ENCODE data around the gene TXNRD3. TPM values are rescaled to one million over a fixed set of nuclear protein-coding genes. Genes with fewer than 3 reads are reported as not detected.
"Not testable (repeated sequence)": the region's sequence is repeated elsewhere in the genome, so short reads cannot be mapped to it uniquely, and the experiment has no call there.

TXNRD3 gene
- total and polyA plus RNA-seq, 4 donors: 7.0 to 11.0 (median 7.7) TPM

DNA sequence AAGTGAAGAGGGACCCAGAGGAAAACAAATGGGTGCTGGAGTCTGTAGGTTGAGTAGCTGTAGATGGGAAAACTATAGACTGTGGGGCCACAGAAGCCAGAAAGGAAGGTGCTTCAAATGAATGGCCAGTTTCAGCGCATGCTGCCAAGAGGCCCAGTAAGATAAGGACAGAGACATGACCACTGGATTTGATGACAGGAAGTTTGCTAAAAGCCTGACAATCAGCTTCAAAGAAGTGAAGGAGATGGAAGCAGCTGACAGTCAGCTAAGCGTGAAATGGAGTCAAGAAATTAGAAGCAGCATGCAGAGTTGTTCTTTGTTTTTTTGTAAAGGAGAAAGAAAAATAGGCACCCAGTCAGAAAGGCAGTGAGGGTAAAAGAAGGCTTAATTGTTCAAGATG is 24.9 kb downstream of the TXNRD3 start (continued):
- TF ChIP-seq, protein P1, sequence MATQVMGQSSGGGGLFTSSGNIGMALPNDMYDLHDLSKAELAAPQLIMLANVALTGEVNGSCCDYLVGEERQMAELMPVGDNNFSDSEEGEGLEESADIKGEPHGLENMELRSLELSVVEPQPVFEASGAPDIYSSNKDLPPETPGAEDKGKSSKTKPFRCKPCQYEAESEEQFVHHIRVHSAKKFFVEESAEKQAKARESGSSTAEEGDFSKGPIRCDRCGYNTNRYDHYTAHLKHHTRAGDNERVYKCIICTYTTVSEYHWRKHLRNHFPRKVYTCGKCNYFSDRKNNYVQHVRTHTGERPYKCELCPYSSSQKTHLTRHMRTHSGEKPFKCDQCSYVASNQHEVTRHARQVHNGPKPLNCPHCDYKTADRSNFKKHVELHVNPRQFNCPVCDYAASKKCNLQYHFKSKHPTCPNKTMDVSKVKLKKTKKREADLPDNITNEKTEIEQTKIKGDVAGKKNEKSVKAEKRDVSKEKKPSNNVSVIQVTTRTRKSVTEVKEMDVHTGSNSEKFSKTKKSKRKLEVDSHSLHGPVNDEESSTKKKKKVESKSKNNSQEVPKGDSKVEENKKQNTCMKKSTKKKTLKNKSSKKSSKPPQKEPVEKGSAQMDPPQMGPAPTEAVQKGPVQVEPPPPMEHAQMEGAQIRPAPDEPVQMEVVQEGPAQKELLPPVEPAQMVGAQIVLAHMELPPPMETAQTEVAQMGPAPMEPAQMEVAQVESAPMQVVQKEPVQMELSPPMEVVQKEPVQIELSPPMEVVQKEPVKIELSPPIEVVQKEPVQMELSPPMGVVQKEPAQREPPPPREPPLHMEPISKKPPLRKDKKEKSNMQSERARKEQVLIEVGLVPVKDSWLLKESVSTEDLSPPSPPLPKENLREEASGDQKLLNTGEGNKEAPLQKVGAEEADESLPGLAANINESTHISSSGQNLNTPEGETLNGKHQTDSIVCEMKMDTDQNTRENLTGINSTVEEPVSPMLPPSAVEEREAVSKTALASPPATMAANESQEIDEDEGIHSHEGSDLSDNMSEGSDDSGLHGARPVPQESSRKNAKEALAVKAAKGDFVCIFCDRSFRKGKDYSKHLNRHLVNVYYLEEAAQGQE (IDR thresholded peaks at IDR 0.05): no peak
- no peak for TF ChIP-seq FOXA2 (IDR thresholded peaks at IDR 0.05)
- TF ChIP-seq JUND (IDR thresholded peaks at IDR 0.05): no peak

DNA sequence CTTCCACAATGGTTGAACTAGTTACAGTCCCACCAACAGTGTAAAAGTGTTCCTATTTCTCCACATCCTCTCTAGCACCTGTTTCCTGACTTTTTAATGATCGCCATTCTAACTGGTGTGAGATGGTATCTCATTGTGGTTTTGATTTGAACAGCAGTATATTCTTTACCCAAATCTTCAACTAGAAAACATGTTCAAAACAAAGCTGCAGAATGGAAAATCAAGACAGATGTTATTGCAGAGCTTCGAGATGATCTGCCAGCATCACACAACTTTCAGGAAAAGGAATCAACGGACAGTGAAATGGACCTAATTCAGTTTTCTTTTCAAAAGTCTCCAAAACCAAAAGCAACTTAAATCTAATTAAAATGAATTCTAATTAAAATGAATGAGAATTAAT is 29.2 kb downstream of the TXNRD3 start:
- not testable (repeated sequence) for H3K9ac ChIP-seq (ENCODE audit: low read depth in 1 of 2, low read length in 2 of 2); H3K4me3 ChIP-seq (ENCODE audit: low read depth in 1 of 3, low read length in 3 of 3); H3K27me3 ChIP-seq (ENCODE audit: control insufficient read depth in 4 of 4, insufficient read depth in 4 of 4, low read length in 3 of 4); DNase-seq (ENCODE audit: low spot score); H3K9me3 ChIP-seq (ENCODE audit: control insufficient read depth in 4 of 4, low read length in 3 of 4); H3K27ac ChIP-seq (ENCODE audit: low read depth in 1 of 2, low read length in 2 of 2); H3K4me1 ChIP-seq (ENCODE audit: control insufficient read depth in 4 of 4, insufficient read depth in 4 of 4, low read length in 3 of 4)
- peaks cover 2 to 15% (median 8%) of the 10 kb centered on the region in 4 donors for H3K36me3 ChIP-seq (ENCODE audit: control insufficient read depth in 4 of 4, insufficient read depth in 3 of 4, low read depth in 1 of 4, low read length in 3 of 4)
- 90% methylated on average over 3 of the region's 3 CpGs for WGBS

DNA sequence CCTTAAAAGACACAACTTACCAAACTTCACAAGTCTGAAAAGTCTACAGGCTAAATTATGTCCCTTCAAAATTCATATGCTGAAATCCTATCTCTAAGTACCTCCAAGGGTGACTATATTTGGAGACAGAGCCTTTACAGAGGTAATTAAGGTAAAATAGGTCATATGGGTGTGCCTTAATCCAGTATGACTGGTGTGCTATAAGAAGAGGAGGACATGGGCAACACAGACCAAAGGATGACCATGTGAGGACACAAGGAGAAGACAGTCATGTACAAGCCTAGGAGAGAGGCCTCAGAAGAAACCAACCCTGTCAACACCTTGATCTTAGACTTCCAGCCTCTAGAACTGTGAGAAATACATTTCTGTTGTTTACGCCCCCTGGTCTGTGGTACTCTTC is 32.2 kb downstream of the TXNRD3 start:
- peaks cover 0 to 5% (median 3%) of the 10 kb centered on the region in 4 donors for H3K36me3 ChIP-seq (ENCODE audit: control insufficient read depth in 4 of 4, insufficient read depth in 3 of 4, low read depth in 1 of 4, low read length in 3 of 4)
- no peaks in the 10 kb centered on the region for H3K4me1 ChIP-seq (ENCODE audit: control insufficient read depth in 4 of 4, insufficient read depth in 4 of 4, low read length in 3 of 4)
- TF ChIP-seq SP1 (IDR thresholded peaks at IDR 0.05) (no peak), EGR1 (IDR thresholded peaks at IDR 0.05; ENCODE audit: low read depth in 2 of 2) (no peak), HNF4G (IDR thresholded peaks at IDR 0.05) (no peak), NR2F2 (IDR thresholded peaks at IDR 0.05) (no peak), RXRA (IDR thresholded peaks at IDR 0.05) (no peak)
- TF ChIP-seq, protein P2, sequence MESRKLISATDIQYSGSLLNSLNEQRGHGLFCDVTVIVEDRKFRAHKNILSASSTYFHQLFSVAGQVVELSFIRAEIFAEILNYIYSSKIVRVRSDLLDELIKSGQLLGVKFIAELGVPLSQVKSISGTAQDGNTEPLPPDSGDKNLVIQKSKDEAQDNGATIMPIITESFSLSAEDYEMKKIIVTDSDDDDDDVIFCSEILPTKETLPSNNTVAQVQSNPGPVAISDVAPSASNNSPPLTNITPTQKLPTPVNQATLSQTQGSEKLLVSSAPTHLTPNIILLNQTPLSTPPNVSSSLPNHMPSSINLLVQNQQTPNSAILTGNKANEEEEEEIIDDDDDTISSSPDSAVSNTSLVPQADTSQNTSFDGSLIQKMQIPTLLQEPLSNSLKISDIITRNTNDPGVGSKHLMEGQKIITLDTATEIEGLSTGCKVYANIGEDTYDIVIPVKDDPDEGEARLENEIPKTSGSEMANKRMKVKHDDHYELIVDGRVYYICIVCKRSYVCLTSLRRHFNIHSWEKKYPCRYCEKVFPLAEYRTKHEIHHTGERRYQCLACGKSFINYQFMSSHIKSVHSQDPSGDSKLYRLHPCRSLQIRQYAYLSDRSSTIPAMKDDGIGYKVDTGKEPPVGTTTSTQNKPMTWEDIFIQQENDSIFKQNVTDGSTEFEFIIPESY (IDR thresholded peaks at IDR 0.05): no peak
- TF ChIP-seq, protein P3, sequence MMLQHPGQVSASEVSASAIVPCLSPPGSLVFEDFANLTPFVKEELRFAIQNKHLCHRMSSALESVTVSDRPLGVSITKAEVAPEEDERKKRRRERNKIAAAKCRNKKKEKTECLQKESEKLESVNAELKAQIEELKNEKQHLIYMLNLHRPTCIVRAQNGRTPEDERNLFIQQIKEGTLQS (IDR thresholded peaks at IDR 0.05): no peak
- no peak for DNase-seq (ENCODE audit: low spot score)
- WGBS: 96% methylated on average over 1 of the region's 1 CpG
- no peak overlapping the region for H3K27ac ChIP-seq (ENCODE audit: low read depth in 1 of 2, low read length in 2 of 2)
- H3K27me3 ChIP-seq (ENCODE audit: control insufficient read depth in 4 of 4, insufficient read depth in 4 of 4, low read length in 3 of 4): no peaks in the 10 kb centered on the region
- H3K9me3 ChIP-seq (ENCODE audit: control insufficient read depth in 4 of 4, low read length in 3 of 4): no peaks in the 10 kb centered on the region
- no peak overlapping the region for H3K4me3 ChIP-seq (ENCODE audit: low read depth in 1 of 3, low read length in 3 of 3)
- H3K9ac ChIP-seq (ENCODE audit: low read depth in 1 of 2, low read length in 2 of 2): no peak overlapping the region

DNA sequence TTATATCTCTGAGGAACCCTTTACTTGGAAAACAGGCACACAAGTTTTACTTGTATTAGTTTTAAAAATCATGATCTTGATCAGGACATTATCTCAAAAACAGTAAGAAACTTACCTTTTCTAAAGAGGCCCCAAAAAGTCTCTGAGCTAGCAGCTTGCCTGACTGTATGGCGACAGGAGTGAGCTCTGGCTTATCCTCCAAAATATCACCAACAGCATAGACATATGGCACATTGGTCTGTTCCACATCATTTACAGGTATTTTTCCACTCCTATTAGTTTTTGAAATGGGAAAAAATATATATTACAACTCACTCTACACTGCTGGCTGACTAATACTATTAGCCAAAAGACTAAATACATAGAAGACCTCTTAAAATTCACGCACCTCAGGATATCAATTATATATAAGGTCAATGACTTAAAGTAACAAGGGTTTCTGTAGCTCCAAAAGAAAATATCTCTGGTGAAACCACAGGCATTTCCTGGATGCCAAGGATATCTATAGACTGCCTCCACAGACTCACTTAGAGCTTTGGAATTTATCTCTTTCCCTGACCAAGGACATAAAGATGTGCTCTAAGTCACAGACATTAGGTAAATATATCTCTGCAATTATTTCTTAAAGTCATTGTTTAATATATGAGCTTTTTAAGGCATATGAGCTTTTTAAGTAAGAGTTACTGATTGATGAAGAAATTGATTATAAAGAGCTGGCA is 33.1 kb downstream of the TXNRD3 start:
- DNase-seq (ENCODE audit: low spot score): no peak
- WGBS: 97% methylated on average over 2 of the region's 2 CpGs
- Histone ChIP-seq H3K9me3 (ENCODE audit: control insufficient read depth in 4 of 4, low read length in 3 of 4) (no peaks in the 10 kb centered on the region), H3K9ac (ENCODE audit: low read depth in 1 of 2, low read length in 2 of 2) (no peak overlapping the region), H3K36me3 (ENCODE audit: control insufficient read depth in 4 of 4, insufficient read depth in 3 of 4, low read depth in 1 of 4, low read length in 3 of 4) (peaks cover 0 to 5% (median 3%) of the 10 kb centered on the region in 4 donors), H3K27me3 (ENCODE audit: control insufficient read depth in 4 of 4, insufficient read depth in 4 of 4, low read length in 3 of 4) (no peaks in the 10 kb centered on the region), H3K27ac (ENCODE audit: low read depth in 1 of 2, low read length in 2 of 2) (no peak overlapping the region), H3K4me1 (ENCODE audit: control insufficient read depth in 4 of 4, insufficient read depth in 4 of 4, low read length in 3 of 4) (no peaks in the 10 kb centered on the region), H3K4me3 (ENCODE audit: low read depth in 1 of 3, low read length in 3 of 3) (no peak overlapping the region)
- TF ChIP-seq, protein P4, sequence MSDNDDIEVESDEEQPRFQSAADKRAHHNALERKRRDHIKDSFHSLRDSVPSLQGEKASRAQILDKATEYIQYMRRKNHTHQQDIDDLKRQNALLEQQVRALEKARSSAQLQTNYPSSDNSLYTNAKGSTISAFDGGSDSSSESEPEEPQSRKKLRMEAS (IDR thresholded peaks at IDR 0.05): no peak
- TF ChIP-seq RAD21 (IDR thresholded peaks at IDR 0.05): no peak
- TF ChIP-seq NR2F2 (IDR thresholded peaks at IDR 0.05): no peak
- TF ChIP-seq, protein P3 (IDR thresholded peaks at IDR 0.05): no peak
- no peak for TF ChIP-seq TAF1 (conservative IDR thresholded peaks at IDR 0.05)
- TF ChIP-seq, protein P1 (IDR thresholded peaks at IDR 0.05): no peak

Data from liver (tissue), 9 donors.